Measurements from ENCODE around the gene KLHDC10. TPM values are rescaled to one million over a fixed set of nuclear protein-coding genes. Genes with fewer than 3 reads are reported as not detected.

KLHDC10 gene
- total RNA-seq (2014; rRNA removed; shearing (Covaris generic)) (14.7 and 14.8 TPM in 2 replicates), polyA plus RNA-seq (2016; fragmentation: Nextera tagmentation; extraction: Ambion mirVana) (5.1 and 5.5 TPM in 2 replicates)
- long read RNA-seq, result 0 reads

- Histone ChIP-seq H3K4me2 (peak within 1 kb of the TSS; percentile 94), H3K27me3 (ENCODE audit: insufficient read depth) (no peaks in the 10 kb centered on the region), H3K79me2 (replicated peaks; ENCODE audit: insufficient read depth) (peaks cover 43% of the 10 kb centered on the region), H2AFZ (peak within 1 kb of the TSS; percentile 72), H3K9me2 (ENCODE audit: insufficient read depth) (no peaks in the 10 kb centered on the region), H3K4me3 (peak within 1 kb of the TSS; percentile 91), H3F3A (replicated peaks; ENCODE audit: low read depth) (no peaks in the 10 kb centered on the region), H4K20me1 (replicated peaks; ENCODE audit: insufficient read depth) (no peaks in the 10 kb centered on the region; the same call in 1 of the 2 replicates), H3K4me1 (ENCODE audit: insufficient read depth) (peaks cover 13% of the 10 kb centered on the region), H3K27ac (ENCODE audit: low read depth) (peak within 1 kb of the TSS; percentile 76), H3K36me3 (ENCODE audit: insufficient read depth) (no peaks in the 10 kb centered on the region)
- DNase-seq (ENCODE audit: low spot score), result peak; percentile 99
- Mint-ChIP-seq H3K27ac (peak within 1 kb of the TSS; percentile 92), H3K9me3 (no peaks in the 10 kb centered on the region), H3K27me3 (ENCODE audit: insufficient read depth, low read depth, poor library complexity) (no peaks in the 10 kb centered on the region), H3K4me3 (peak within 1 kb of the TSS; percentile 96), H3K4me1 (peaks cover 19% of the 10 kb centered on the region), H3K36me3 (ENCODE audit: low read depth) (no peaks in the 10 kb centered on the region)
- peak; percentile 95 for ATAC-seq
- TF ChIP-seq EZH2phosphoT487 (IDR thresholded peaks at IDR 0.05; ENCODE audit: unreplicated experiment), result no peak
- TF ChIP-seq POLR2AphosphoS5 (IDR thresholded peaks at IDR 0.05; ENCODE audit: low read depth), result peak; percentile 84
- TF ChIP-seq CREB1 (CRISPR knock-in tag; IDR thresholded peaks at IDR 0.05; ENCODE audit: low read depth), result peak; percentile 80
- TF ChIP-seq JUNB (IDR thresholded peaks at IDR 0.05; ENCODE audit: unreplicated experiment), result no peak
- no peak for TF ChIP-seq NANOG (IDR thresholded peaks at IDR 0.05; ENCODE audit: borderline replicate concordance)
- no peak for TF ChIP-seq ZNF114 (CRISPR knock-in tag; IDR thresholded peaks at IDR 0.05)
- no peak for TF ChIP-seq EZH2 (IDR thresholded peaks at IDR 0.05; ENCODE audit: low read depth, unreplicated experiment)
- no peak for TF ChIP-seq ZNF331 (CRISPR knock-in tag; IDR thresholded peaks at IDR 0.05; ENCODE audit: low read depth)
- no peak for TF ChIP-seq ZNF462 (CRISPR knock-in tag; IDR thresholded peaks at IDR 0.05)
- TF ChIP-seq, protein P1, sequence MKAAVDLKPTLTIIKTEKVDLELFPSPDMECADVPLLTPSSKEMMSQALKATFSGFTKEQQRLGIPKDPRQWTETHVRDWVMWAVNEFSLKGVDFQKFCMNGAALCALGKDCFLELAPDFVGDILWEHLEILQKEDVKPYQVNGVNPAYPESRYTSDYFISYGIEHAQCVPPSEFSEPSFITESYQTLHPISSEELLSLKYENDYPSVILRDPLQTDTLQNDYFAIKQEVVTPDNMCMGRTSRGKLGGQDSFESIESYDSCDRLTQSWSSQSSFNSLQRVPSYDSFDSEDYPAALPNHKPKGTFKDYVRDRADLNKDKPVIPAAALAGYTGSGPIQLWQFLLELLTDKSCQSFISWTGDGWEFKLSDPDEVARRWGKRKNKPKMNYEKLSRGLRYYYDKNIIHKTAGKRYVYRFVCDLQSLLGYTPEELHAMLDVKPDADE (IDR thresholded peaks at IDR 0.05), result peak; percentile 64; the same call in 1 of the 2 replicates
- TF ChIP-seq CTCF (conservative IDR thresholded peaks at IDR 0.05; ENCODE audit: low read depth in 2 of 2), result no peak
- peak; percentile 11 for TF ChIP-seq REST (IDR thresholded peaks at IDR 0.05; ENCODE audit: unreplicated experiment)
Observed at GRCh38 chr7:130069978-130070860, at the start of gene KLHDC10. TSS of gene KLHDC10 (plus strand) at chr7:130070534. CDS start at chr7:130070644, 110 bp downstream.
